GM23248 (cell line): ENCODE measurements around the gene LRRC28.

Experiments used
- EZH2 ChIP-seq: fragments of 200-600 bp; sonication (generic); IDR thresholded peaks from 2 replicates; pipeline ENCODE4 v1.6.1; 2018; ENCODE audit warnings: antibody characterized with exemption, mild to moderate bottlenecking; ENCODE audit not compliant: insufficient read depth, poor library complexity, severe bottlenecking
- EZH2phosphoT487 ChIP-seq: fragments of 200-600 bp; sonication (generic); IDR thresholded peaks from 2 replicates; pipeline ENCODE4 v1.6.1; 2018; ENCODE audit warnings: antibody characterized with exemption, moderate library complexity, mild to moderate bottlenecking, low read depth; ENCODE audit not compliant: insufficient read depth

DNA sequence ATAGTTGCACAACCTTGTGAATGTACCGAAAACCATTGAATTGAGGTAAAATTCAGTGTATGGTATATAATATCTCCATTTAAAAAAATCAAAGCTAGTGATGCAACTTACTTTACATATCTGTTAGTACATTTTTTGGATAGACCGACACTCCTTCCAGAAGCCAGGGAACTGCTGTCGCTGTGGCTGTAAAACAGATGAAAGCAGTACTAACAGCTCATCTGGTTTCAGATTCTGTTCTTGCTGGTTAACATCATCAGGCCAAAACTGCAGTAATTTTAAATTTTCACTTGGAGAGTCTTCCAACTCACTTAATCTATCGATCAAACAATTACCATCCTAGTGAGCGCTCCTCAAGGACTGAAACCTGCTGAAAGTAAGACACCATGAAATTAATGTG, 145.1 kb downstream of the LRRC28 start:
- no peak for TF ChIP-seq EZH2
- TF ChIP-seq EZH2phosphoT487, result no peak
